Astrocyte (in vitro differentiated cells and primary cell): ENCODE results near the gene MRTFA. TPM values are rescaled to one million over a fixed set of nuclear protein-coding genes. Genes with fewer than 3 reads are reported as not detected.
A peak's percentile ranks its signal among the peaks of the same experiment; 100 is the strongest.
"Not testable (repeated sequence)": the region's sequence is repeated elsewhere in the genome, so short reads cannot be mapped to it uniquely, and the experiment has no call there.

Experiments used
- DNase-seq: peaks from one replicate; pipeline ENCODE4 v3.0.0-alpha.2; 2010; ENCODE audit warnings: low read depth
- FAIRE-seq: peaks from 2 replicates; lab custom pipeline; 2011; peaks lifted over from hg19 to GRCh38; lab: Jason Lieb, UNC
- H2AFZ ChIP-seq: 2 replicates; pipeline ENCODE4 v1.6.0; 2012; ENCODE audit warnings: low read depth, low read length, inconsistent platforms
- H3K27ac ChIP-seq: 2 replicates; pipeline ENCODE4 v1.5.1; 2011; ENCODE audit warnings: low read depth, low read length, inconsistent platforms
- H3K27me3 ChIP-seq: 2 replicates; pipeline ENCODE4 v1.6.0; 2011; ENCODE audit warnings: low read length, inconsistent platforms; ENCODE audit not compliant: insufficient read depth
- H3K36me3 ChIP-seq: 2 replicates; pipeline ENCODE4 v1.5.1; 2011; ENCODE audit warnings: low read length, inconsistent platforms; ENCODE audit not compliant: insufficient read depth
- H3K4me1 ChIP-seq: 2 replicates; pipeline ENCODE4 v1.5.1; 2011; ENCODE audit warnings: low read length, inconsistent platforms; ENCODE audit not compliant: insufficient read depth
- H3K4me2 ChIP-seq: 2 replicates; pipeline ENCODE4 v1.6.0; 2012; ENCODE audit warnings: low read length, inconsistent platforms
- H3K4me3 ChIP-seq: 2 replicates; pipeline ENCODE4 v1.5.1; 2011; ENCODE audit warnings: low read depth, mild to moderate bottlenecking, low read length, inconsistent platforms; ENCODE audit not compliant: insufficient read depth
- H3K79me2 ChIP-seq: 2 replicates; pipeline ENCODE4 v1.6.0; 2012; ENCODE audit warnings: mild to moderate bottlenecking, low read length, inconsistent platforms; ENCODE audit not compliant: insufficient read depth
- H3K9ac ChIP-seq: 2 replicates; pipeline ENCODE4 v1.6.0; 2012; ENCODE audit warnings: mild to moderate bottlenecking, low read length, inconsistent platforms
- H3K9me3 ChIP-seq: 2 replicates; pipeline ENCODE4 v1.5.1; 2012; ENCODE audit warnings: low read depth, mild to moderate bottlenecking, low read length, inconsistent platforms; ENCODE audit not compliant: insufficient read depth
- H4K20me1 ChIP-seq: 2 replicates; pipeline ENCODE4 v1.6.0; 2012; ENCODE audit warnings: low read length, inconsistent platforms; ENCODE audit not compliant: insufficient read depth
- H3K27ac Mint-ChIP-seq: one replicate; pipeline ENCODE4 v1.8.0; 2021; ENCODE audit warnings: mild to moderate bottlenecking, mixed read lengths; ENCODE audit not compliant: unreplicated experiment
- H3K27me3 Mint-ChIP-seq: one replicate; pipeline ENCODE4 v1.8.0; 2021; ENCODE audit warnings: low read depth, mixed read lengths; ENCODE audit not compliant: unreplicated experiment
- H3K36me3 Mint-ChIP-seq: one replicate; pipeline ENCODE4 v1.8.0; 2021; ENCODE audit warnings: low read depth, mixed read lengths; ENCODE audit not compliant: unreplicated experiment
- H3K4me1 Mint-ChIP-seq: one replicate; pipeline ENCODE4 v1.8.0; 2021; ENCODE audit warnings: low read depth, mixed read lengths; ENCODE audit not compliant: unreplicated experiment
- H3K4me3 Mint-ChIP-seq: one replicate; pipeline ENCODE4 v1.8.0; 2021; ENCODE audit warnings: mild to moderate bottlenecking, moderate library complexity, mixed read lengths; ENCODE audit not compliant: unreplicated experiment
- H3K9me3 Mint-ChIP-seq: one replicate; pipeline ENCODE4 v1.8.0; 2021; ENCODE audit warnings: mild to moderate bottlenecking, mixed read lengths; ENCODE audit not compliant: unreplicated experiment
- CTCF ChIP-seq: IDR thresholded peaks from 2 replicates; pipeline ENCODE4 v1.5.1; 2011; ENCODE audit warnings: low read depth, mild to moderate bottlenecking, inconsistent platforms, low read length, moderate library complexity; ENCODE audit not compliant: insufficient read depth
- EZH2 ChIP-seq: IDR thresholded peaks from 2 replicates; pipeline ENCODE4 v1.6.1; 2012; ENCODE audit warnings: mild to moderate bottlenecking, low read length, inconsistent platforms; ENCODE audit not compliant: insufficient read depth
- total RNA-seq: library from RNA; stranded (reverse); gene quantifications from 2 replicates; pipeline ENCODE4 v1.2.1, GENCODE V29; 2021

MRTFA gene
- total RNA-seq, 1 donor from 2014 or later: 74.3 TPM

GRCh38 chr22:40385036-40385782 is 251.3 kb downstream of the MRTFA start:
- FAIRE-seq (no peak), DNase-seq (no peak)
- TF ChIP-seq EZH2 (no peak), CTCF (no peak)
- no peaks in the 10 kb centered on the region for H3K9me3 Mint-ChIP-seq
- no peak overlapping the region for H3K4me3 Mint-ChIP-seq
- H3K4me2 ChIP-seq: no peak overlapping the region
- H3K9ac ChIP-seq: no peak overlapping the region
- H4K20me1 ChIP-seq: peaks cover 72% of the 10 kb centered on the region
- H2AFZ ChIP-seq: no peak overlapping the region
- H3K27ac ChIP-seq: no peak overlapping the region
- no peaks in the 10 kb centered on the region for H3K9me3 ChIP-seq
- no peaks in the 10 kb centered on the region for H3K27me3 ChIP-seq
- no peaks in the 10 kb centered on the region for H3K36me3 ChIP-seq
- H3K4me1 Mint-ChIP-seq: peaks cover 25% of the 10 kb centered on the region
- peaks cover 10% of the 10 kb centered on the region for H3K4me1 ChIP-seq
- no peak overlapping the region for H3K4me3 ChIP-seq
- H3K79me2 ChIP-seq: peaks cover 74% of the 10 kb centered on the region
- H3K27me3 Mint-ChIP-seq: no peaks in the 10 kb centered on the region
- peak overlapping the region; percentile 51 for H3K27ac Mint-ChIP-seq
- peaks cover 6% of the 10 kb centered on the region for H3K36me3 Mint-ChIP-seq

GRCh38 chr22:40383905-40384304 is 252.6 kb downstream of the MRTFA start:
- Mint-ChIP-seq H3K27ac (peak overlapping the region; percentile 91), H3K27me3 (no peaks in the 10 kb centered on the region), H3K4me1 (peaks cover 25% of the 10 kb centered on the region), H3K36me3 (peaks cover 8% of the 10 kb centered on the region), H3K9me3 (no peaks in the 10 kb centered on the region), H3K4me3 (peak overlapping the region; percentile 3)
- H3K9me3 ChIP-seq: no peaks in the 10 kb centered on the region
- H4K20me1 ChIP-seq: peaks cover 78% of the 10 kb centered on the region
- TF ChIP-seq EZH2: no peak
- TF ChIP-seq CTCF: no peak
- no peak overlapping the region for H3K9ac ChIP-seq
- peak overlapping the region; percentile 33 for H3K4me2 ChIP-seq
- FAIRE-seq (peak; percentile 45), DNase-seq (peak; percentile 73)
- H3K27ac ChIP-seq: peak overlapping the region; percentile 46
- H3K79me2 ChIP-seq: peaks cover 82% of the 10 kb centered on the region
- H3K4me3 ChIP-seq: no peak overlapping the region
- H3K27me3 ChIP-seq: no peaks in the 10 kb centered on the region
- H3K36me3 ChIP-seq: no peaks in the 10 kb centered on the region
- no peak overlapping the region for H2AFZ ChIP-seq
- H3K4me1 ChIP-seq: peaks cover 10% of the 10 kb centered on the region

GRCh38 chr22:40381461-40381860 is 255.1 kb downstream of the MRTFA start:
- Histone ChIP-seq H3K79me2 (peaks cover 82% of the 10 kb centered on the region), H3K4me2 (no peak overlapping the region), H3K9me3 (no peaks in the 10 kb centered on the region), H3K36me3 (no peaks in the 10 kb centered on the region), H3K27ac (no peak overlapping the region), H4K20me1 (peaks cover 78% of the 10 kb centered on the region), H3K4me3 (no peak overlapping the region), H3K4me1 (peaks cover 14% of the 10 kb centered on the region), H2AFZ (no peak overlapping the region), H3K9ac (no peak overlapping the region), H3K27me3 (no peaks in the 10 kb centered on the region)
- DNase-seq: no peak
- Mint-ChIP-seq H3K4me3 (no peak overlapping the region), H3K9me3 (no peaks in the 10 kb centered on the region), H3K36me3 (peaks cover 5% of the 10 kb centered on the region), H3K4me1 (peaks cover 22% of the 10 kb centered on the region), H3K27me3 (no peaks in the 10 kb centered on the region), H3K27ac (no peak overlapping the region)
- no peak for TF ChIP-seq CTCF
- TF ChIP-seq EZH2: no peak
- FAIRE-seq: no peak

- not testable (repeated sequence) for H3K4me2 ChIP-seq, H3K4me1 Mint-ChIP-seq, H3K9me3 Mint-ChIP-seq, H3K27ac ChIP-seq, H3K36me3 ChIP-seq, FAIRE-seq, DNase-seq, H3K9me3 ChIP-seq, H3K4me3 Mint-ChIP-seq, H3K36me3 Mint-ChIP-seq, H2AFZ ChIP-seq, H3K9ac ChIP-seq, H3K27ac Mint-ChIP-seq, H3K27me3 Mint-ChIP-seq, H3K27me3 ChIP-seq, H3K4me1 ChIP-seq, H3K4me3 ChIP-seq
- Histone ChIP-seq H3K79me2 (peaks cover 82% of the 10 kb centered on the region), H4K20me1 (peaks cover 74% of the 10 kb centered on the region)
Measured at GRCh38 chr22:40378448-40378847, 258.1 kb downstream of the MRTFA start.
